ENCODE measurements around the gene NF1.
"Not testable (repeated sequence)": the region's sequence is repeated elsewhere in the genome, so short reads cannot be mapped to it uniquely, and the experiment has no call there.

Gene NF1

DNA sequence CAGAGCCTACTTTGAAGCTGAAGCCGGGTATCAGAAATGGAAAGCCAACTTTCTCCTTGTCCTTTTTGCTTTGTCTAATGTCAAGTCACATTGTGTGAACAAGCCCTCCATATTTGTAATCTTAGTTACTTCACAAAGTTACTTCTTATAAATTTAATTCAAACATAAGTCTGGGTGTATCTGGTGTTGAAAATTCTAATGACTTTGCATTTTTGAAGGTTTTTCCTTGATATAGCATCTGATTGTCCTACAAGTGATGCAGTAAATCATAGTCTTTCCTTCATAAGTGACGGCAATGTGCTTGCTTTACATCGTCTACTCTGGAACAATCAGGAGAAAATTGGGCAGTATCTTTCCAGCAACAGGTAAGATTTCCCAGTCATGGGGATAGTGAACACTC, 165.4 kb downstream of the NF1 start:
- DNase-seq (ENCODE audit: low spot score), result no peak

DNA sequence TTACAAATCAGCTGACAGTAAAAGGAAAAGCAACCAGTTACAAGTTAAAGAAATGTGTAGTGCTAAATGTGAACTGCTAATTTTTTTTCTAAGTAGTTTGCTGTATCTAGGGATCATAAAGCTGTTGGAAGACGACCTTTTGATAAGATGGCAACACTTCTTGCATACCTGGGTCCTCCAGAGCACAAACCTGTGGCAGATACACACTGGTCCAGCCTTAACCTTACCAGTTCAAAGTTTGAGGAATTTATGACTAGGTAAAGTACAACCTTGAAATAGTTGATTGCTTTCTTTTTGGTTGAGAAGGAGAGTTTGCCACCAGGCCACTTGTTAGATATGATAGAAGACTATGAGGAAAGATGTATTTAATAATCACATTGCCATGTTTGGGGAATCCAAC, 166.8 kb downstream of the NF1 start:
- DNase-seq (ENCODE audit: low spot score), result no peak

GRCh38 chr17:31262923-31263322, 168.1 kb downstream of the NF1 start:
- not testable (repeated sequence) for DNase-seq (ENCODE audit: low spot score)

- peak; percentile 26 for DNase-seq (ENCODE audit: low spot score)
Measured at GRCh38 chr17:31266042-31266441, 171.3 kb downstream of the NF1 start.

DNA sequence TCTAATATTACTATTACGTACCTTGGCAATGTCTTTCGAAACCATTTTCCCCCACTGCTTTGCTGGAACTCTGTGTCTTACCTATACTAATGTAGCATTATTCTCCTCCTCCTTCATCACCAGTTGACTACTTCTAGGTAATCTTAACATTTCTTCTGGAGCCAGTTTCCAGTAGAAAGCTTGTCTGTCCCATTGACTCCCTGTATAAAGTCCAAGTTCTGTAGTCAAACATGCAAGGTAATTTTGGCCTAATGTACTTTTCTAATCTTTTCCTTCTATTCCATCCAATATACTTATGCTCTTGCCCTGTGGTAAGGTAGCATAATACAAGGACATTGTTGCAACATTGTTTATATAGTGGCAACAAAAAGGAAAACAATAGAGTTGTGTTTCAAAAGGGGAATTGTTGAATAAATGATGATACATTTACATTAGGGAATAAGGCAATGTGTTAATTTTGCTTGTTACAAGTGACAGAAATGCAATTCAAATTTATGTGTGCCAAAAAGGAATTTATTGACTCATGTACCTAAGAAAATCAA, 174.3 kb downstream of the NF1 start:
- no peak for DNase-seq (ENCODE audit: low spot score)

- peak; percentile 49 for DNase-seq (ENCODE audit: low spot score)
Measured at GRCh38 chr17:31269578-31269983, 174.8 kb downstream of the NF1 start.

DNA sequence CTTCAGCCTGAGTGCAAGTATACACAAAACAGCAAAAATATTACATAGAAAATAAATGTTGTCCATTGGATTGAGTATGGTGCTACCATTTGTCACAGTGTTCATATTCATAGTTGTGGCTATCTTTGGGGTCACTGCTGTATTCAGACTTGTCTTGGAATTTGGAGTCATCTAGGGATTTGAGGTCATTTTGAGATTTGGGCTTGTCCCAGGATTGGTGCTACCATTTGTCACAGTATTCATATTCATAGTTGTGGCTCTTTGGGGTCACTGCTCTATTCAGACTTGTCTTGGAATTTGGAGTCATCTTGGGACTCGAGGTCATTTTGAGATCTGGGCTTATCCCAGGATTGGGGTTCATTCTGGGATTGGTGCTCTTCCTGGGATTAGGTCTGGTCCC, 177.5 kb downstream of the NF1 start:
- no peak for DNase-seq (ENCODE audit: low spot score)

- DNase-seq (ENCODE audit: low spot score), result no peak
Measured at GRCh38 chr17:31272803-31273202, 178.0 kb downstream of the NF1 start.

- DNase-seq (ENCODE audit: low spot score), result no peak
Measured at GRCh38 chr17:31273516-31273915, 178.7 kb downstream of the NF1 start.

DNA sequence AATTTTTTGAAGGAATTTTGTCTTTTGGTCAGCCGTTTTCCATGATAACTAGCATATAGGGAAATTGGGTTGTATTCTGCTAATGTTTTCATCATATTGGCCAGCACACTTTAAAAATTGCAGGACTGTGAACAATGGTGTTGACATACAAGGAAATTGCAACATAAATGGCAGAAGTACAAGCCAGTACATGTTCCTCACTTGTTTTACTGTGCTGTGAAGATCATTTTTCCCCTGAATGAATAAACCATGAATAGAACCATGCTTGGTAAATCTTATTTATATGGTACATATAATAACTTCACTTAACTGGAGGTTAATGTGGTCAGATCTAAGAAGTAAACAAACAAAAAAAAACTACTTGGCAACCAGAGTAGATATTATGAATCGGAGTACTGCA, 179.5 kb downstream of the NF1 start:
- no peak for DNase-seq (ENCODE audit: low spot score)

DNA sequence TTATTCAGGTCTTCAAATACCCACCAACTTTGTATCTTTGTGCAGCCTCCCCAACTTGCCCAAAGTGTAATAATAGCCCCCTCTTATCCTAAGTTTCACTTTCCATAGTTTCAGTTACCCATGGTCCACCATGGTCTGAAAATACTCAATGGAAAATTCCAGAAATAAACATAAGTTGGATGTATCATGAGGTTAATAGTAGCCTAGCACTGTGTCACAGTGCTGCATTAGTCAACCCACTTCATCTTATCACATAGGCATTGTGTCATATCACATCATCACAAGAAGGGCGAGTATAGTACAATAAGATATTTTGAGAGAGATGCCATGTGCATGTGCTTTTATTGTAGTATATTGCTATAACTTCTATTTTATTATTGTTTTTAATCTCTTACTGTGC, 180.3 kb downstream of the NF1 start:
- DNase-seq (ENCODE audit: low spot score), result peak; percentile 41

- DNase-seq (ENCODE audit: low spot score), result no peak
Measured at GRCh38 chr17:31279401-31279800, 184.6 kb downstream of the NF1 start.

DNA sequence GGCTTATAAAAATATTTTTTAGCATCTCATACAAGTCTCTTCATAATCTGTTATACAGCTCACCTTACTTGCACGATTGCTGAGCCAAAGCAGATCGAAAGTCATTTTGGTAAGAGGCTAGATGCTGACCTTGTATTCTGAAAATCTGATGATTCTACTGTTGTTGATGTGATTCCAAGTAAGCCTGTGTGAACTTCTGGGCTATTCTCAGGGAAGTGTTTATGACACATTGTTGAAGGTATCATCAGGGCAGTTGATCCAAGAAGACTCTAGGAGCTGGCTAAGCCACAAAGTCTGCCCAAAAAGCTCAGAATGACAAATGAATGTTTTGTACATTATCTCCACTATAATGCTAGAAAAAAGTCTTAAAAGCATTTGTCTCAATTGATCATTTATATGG, 186.3 kb downstream of the NF1 start:
- DNase-seq (ENCODE audit: low spot score), result no peak

- no peak for DNase-seq (ENCODE audit: low spot score)
Measured at GRCh38 chr17:31283841-31284240, 189.1 kb downstream of the NF1 start.

- DNase-seq (ENCODE audit: low spot score), result peak; percentile 14
Measured at GRCh38 chr17:31286587-31286986, 191.8 kb downstream of the NF1 start.

DNA sequence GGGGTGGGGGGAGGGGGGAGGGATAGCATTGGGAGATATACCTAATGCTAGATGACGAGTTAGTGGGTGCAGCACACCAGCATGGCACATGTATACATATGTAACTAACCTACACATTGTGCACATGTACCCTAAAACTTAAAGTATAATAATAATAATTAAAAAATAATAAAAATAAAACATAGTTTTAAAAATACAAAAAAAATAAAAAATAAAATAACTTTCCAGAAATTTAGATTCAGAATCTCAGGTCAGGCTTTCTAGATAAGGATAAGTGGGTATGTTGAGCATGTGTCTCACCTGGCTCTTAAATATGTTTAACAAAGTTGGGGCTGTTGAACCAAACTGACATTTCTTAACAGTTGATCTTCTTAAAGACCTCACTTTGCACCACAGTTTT, 193.2 kb downstream of the NF1 start:
- DNase-seq (ENCODE audit: low spot score), result not testable (repeated sequence)

GRCh38 chr17:31289790-31290189, 195.0 kb downstream of the NF1 start:
- no peak for DNase-seq (ENCODE audit: low spot score)

- no peak for DNase-seq (ENCODE audit: low spot score)
Measured at GRCh38 chr17:31291820-31292219, 197.0 kb downstream of the NF1 start.

- no peak for DNase-seq (ENCODE audit: low spot score)
Measured at GRCh38 chr17:31293581-31293980, 198.8 kb downstream of the NF1 start.

DNA sequence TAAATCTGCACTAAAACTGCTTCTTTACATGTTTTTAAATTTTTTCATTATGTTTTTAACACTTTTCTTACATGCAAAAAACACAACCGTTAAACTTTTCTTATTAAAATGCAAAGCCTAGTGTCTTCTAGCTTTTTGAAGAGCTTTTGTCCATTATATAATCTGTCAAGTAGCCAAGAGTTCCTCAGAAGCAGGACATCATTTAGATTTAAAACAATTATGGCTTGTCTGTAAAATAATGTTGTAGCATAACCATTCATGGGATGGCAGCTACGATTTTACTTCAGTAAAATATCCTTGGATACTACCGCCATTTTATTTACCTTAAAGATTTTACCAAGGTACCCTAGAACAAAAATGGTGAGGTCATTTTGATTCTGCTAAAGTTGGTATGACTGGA, 199.5 kb downstream of the NF1 start:
- DNase-seq (ENCODE audit: low spot score), result no peak

GRCh38 chr17:31294820-31295488, 200.2 kb downstream of the NF1 start:
- DNase-seq (ENCODE audit: low spot score), result no peak

DNA sequence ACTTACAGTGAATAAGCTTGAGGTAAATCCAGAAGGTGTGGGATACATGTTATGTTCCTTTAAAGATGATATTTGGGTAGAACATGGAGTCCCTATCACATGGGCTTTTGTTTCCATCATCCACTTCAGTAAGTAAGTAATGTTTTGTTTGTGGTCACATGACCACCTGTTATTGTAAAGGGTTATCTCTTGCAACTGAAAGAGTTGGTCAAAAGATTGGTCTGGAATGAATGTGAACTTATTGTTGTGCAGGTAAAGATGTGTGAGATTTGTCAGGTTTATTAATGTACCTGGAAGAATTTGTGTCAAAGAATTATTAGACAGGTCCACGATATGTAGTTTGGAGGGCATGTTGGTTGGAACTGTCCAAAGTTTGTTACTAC, 200.7 kb downstream of the NF1 start:
- no peak for DNase-seq (ENCODE audit: low spot score)

- no peak for DNase-seq (ENCODE audit: low spot score)
Measured at GRCh38 chr17:31296142-31296541, 201.4 kb downstream of the NF1 start.

DNA sequence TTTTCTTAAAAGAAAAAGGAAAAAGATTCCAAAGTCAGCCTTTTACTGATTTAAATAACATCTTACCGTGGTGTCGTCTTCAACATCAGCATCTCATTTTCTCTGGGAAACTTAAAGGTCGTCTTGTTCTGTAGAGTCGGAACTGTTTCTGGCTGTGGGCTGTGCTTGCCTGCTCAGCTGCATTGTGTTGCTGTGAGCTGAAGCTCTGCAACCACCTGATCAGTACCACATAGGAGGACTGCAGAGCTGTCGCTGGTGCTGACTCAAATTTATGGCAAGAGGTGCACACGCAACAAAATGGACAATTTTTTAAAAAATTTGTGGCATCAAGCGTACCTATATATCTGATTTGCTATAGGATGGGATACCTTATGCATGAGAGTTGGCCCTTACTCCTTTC, 202.3 kb downstream of the NF1 start, which contains the start of gene OMG:
OMG (minus strand) TSS at position 150 of the 400 bp plus-strand sequence. CDS start 908 bp downstream, outside the sequence.
- DNase-seq (ENCODE audit: low spot score), result no peak
